Body of pancreas (tissue), 4 donors: ENCODE results near the gene MYOG.

Experiments used
- POLR2A ChIP-seq, 3 donors: fragments of 450-650 bp; IDR thresholded peaks; one replicate each; pipeline ENCODE4 v1.6.1; 2016; ENCODE audit warnings: antibody characterized with exemption in 3 of 3, mild to moderate bottlenecking in 2 of 3
- TF ChIP-seq, protein P1 (sequence below), 7 experiments: fragments of 450-650 bp in 4 of 7; fragments of 200-600 bp in 3 of 7; sonication (generic) in 3 of 7; IDR thresholded peaks; one replicate each; pipeline ENCODE4 v1.5.1; 2016 to 2019; ENCODE audit warnings: antibody characterized with exemption in 7 of 7

DNA sequence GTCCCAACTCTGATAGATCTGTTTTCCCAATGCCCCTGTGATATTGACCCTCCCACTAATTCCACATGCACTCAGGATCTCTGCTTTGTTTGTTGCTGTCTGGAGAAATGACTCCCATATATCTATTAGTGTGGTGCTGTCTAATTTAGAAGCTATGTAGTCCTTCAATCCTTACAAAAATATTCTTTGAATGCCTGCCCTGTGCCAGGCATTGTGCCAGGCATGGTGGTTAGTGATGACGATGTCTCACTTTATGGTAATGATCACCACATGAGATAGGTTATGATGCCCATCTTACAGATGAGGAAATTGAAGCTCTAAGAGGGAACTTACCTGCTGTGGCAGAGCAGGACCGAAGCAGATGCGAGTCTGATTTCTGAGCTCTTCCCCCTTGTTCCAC lies 12.9 kb downstream of the MYOG start:
- no peak for TF ChIP-seq POLR2A (IDR thresholded peaks at IDR 0.05)
- TF ChIP-seq, protein P1, sequence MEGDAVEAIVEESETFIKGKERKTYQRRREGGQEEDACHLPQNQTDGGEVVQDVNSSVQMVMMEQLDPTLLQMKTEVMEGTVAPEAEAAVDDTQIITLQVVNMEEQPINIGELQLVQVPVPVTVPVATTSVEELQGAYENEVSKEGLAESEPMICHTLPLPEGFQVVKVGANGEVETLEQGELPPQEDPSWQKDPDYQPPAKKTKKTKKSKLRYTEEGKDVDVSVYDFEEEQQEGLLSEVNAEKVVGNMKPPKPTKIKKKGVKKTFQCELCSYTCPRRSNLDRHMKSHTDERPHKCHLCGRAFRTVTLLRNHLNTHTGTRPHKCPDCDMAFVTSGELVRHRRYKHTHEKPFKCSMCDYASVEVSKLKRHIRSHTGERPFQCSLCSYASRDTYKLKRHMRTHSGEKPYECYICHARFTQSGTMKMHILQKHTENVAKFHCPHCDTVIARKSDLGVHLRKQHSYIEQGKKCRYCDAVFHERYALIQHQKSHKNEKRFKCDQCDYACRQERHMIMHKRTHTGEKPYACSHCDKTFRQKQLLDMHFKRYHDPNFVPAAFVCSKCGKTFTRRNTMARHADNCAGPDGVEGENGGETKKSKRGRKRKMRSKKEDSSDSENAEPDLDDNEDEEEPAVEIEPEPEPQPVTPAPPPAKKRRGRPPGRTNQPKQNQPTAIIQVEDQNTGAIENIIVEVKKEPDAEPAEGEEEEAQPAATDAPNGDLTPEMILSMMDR (IDR thresholded peaks at IDR 0.05), result no peak
